ENCODE data around the gene SPCS2. TPM values are rescaled to one million over a fixed set of nuclear protein-coding genes. Genes with fewer than 3 reads are reported as not detected.

Gene SPCS2
- polyA plus RNA-seq (ENCODE audit: insufficient read length) = 94.6 TPM

GRCh38 chr11:74948898-74949752, at the start of gene SPCS2, which contains the start of gene XRRA1:
Gene SPCS2, plus strand, starts transcription at chr11:74949266. Its CDS starts 20 bp downstream, at chr11:74949286.
Gene XRRA1, minus strand, starts transcription at chr11:74949091. Its CDS starts 8,213 bp downstream, at chr11:74940878.
- peak; percentile 97 for DNase-seq (ENCODE audit: low read depth)

GRCh38 chr11:74902342-74902741, 46.7 kb upstream of the SPCS2 start:
- DNase-seq (ENCODE audit: low read depth) = no peak

DNA sequence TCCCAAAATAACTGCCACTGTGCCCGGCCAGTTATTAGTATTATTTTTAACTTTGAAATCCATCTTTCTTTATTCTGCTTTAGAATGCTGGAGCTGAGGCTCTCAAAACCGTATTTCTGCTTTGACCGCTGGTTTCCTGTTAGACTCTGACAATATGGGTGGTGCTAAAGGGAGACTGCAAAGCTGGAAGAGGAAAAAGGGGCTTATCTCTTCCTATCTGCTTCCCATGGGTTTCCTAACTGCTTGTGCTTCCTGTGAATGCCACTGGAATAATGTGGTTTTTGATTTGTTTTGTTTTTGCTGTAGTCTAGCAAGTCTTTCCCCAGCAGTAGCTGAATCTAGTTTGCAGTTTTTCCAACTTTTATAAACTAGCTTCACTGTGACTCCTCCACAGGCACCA, 43.7 kb upstream of the SPCS2 start:
- no peak for DNase-seq (ENCODE audit: low read depth)

DNA sequence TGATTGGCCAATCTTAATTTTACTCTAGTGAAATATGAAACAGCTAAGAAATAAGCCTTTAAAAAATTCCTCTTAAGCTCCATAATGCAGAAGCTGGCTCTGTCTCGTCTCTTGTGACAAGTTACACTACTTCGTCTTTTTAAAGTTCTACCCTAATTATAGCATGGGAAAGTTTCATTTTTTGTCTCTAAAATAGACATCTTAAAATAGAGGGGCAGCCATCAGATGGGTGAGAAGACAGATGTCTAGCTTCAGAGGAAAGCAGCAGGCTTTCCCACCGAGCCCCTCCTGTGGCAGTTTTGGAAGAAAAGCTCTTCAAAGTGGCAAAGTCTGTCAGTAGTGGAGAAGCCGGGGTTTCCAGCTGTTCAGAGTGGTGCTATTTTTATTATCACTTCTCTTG, 39.7 kb upstream of the SPCS2 start:
- DNase-seq (ENCODE audit: low read depth) = no peak

DNA sequence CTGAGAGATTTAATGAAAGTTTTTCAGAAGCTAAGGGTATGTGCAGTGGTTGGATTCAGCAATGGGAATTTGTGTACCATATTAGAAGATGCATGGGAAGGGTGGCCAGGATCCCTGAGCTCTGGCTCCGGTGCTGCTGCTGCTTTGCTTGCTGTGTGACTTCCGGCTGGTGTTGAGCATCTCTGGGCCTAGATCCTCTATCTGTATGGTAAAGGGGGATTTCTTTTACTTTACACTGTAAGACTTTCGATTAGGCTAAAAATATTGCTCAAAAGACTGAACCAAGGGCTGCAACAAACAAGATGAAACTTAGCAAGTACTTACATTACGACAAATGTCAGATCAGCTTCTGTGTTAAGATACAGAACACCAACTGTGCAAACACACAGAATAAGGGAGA, 39.3 kb upstream of the SPCS2 start:
- DNase-seq (ENCODE audit: low read depth) = no peak

- no peak for DNase-seq (ENCODE audit: low read depth)
Measured at GRCh38 chr11:74923125-74923524, 25.9 kb upstream of the SPCS2 start.

DNA sequence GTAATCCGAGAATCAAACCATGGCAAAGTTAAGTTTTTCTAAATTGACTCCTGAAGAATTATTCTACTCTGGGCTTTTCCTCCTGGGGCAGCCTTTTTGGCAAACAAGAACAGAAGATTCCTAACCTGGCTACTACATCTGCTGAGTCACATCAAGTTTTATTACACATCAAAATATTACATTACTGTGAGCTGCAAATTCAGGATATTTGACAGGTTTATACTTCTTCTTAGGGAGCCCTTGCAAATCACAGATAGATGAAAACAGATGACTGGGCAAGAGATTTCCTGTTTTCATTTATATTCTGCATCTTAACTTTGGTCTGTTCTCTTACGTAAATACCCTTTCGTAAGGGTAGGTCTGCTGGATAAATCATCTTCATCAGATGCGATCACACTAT, 23.8 kb upstream of the SPCS2 start:
- no peak for DNase-seq (ENCODE audit: low read depth)

GRCh38 chr11:74926304-74927030, 22.6 kb upstream of the SPCS2 start:
- no peak for DNase-seq (ENCODE audit: low read depth)

- DNase-seq (ENCODE audit: low read depth) = no peak
Measured at GRCh38 chr11:74927496-74927895, 21.6 kb upstream of the SPCS2 start.

- DNase-seq (ENCODE audit: low read depth) = peak; percentile 65
Measured at GRCh38 chr11:74929431-74930363, 19.4 kb upstream of the SPCS2 start.

GRCh38 chr11:74932169-74932568, 16.9 kb upstream of the SPCS2 start:
- DNase-seq (ENCODE audit: low read depth) = no peak

- DNase-seq (ENCODE audit: low read depth) = no peak
Measured at GRCh38 chr11:74932797-74933196, 16.3 kb upstream of the SPCS2 start.

DNA sequence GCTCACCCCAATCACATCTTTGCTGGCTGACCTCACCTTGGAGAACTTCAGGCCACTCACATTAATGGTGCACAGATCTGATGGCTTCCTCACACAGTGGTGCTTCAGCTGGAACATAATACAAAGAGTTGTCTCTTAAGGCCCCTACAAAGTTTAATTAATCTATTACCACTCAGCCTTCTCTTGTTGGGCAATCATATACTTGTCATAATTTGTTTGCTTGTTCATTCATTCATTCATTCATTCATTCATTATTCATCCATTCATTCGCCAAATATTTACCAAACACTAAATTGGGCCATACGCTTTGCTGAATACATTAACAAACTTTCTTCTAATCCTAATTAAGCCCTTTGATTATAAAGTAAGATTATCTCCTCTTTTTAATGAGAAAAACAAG, 15.3 kb upstream of the SPCS2 start:
- DNase-seq (ENCODE audit: low read depth) = no peak

DNA sequence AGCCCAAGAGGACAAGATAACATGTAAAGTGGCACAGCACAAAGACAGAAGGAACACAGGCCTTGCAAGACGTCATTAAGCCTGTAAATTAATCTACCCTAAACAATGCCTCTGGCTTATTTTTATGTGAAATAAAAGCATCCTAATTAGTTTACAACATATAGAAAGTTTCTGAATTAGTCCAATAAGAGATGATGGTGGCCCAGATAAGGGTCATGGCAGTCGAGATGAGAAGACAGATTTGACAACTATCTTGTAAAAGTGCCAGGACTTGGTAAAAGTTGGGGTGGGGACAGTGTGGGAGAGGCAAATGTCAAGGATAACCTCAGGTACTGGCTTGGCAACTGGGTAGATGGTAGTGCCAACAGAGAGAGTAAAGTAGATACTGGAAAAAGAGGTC, 13.8 kb upstream of the SPCS2 start:
- no peak for DNase-seq (ENCODE audit: low read depth)

- DNase-seq (ENCODE audit: low read depth) = no peak
Measured at GRCh38 chr11:74936087-74936486, 13.0 kb upstream of the SPCS2 start.

DNA sequence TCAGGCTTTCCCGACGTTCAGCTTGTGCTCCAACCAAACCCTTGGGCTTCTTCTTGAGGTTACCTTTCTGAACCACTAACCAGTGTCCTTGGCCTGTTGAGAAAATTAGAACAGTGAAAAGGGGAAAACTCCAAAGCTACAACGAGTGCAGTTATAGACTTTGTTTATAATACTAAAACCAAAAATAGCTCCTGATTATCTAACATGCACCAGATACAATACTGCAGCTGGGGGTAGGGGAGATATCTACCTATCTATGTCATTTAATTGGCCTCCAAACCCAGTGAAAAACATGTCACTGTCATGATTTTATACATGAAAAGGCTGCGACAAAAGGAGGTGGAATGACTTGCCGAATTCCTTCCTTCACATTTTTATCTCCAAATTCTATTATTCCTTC, 12.1 kb upstream of the SPCS2 start:
- no peak for DNase-seq (ENCODE audit: low read depth)

DNA sequence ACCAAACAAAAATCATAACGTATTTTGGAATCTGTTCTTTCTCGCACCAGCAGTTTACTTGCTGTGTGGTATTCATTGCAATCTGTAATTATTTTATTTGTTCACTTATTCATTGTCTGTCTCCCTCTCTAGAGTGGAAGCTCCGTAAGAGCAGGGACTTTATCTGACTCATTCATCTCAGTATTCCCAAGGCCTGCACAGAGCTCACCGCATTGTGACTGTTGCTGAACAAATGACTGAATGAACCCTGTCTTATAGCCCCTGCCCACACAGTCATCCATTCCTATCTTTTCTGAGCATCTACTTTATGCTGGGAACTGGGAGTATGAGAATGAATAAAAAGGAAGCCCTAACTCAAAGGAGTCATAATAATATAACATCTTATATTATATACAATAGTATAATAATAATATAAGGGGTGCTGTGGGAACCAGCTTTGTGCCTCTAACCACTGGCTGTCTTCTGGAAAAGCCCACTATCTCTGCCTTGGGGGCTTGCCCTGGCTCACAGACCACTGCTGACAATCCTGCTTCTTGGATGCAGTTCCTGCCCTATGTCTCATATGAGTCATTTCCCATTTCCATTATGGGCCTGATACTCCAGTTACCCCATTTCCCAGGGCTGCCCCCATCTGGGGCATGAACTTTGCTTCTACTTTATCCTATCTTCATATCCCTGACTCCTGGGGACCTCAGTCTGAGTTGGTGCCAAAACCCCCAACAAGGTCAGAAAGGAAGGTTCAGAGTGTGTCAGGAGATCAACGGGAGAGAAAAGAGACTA, 11.2 kb upstream of the SPCS2 start:
- DNase-seq (ENCODE audit: low read depth) = no peak

DNA sequence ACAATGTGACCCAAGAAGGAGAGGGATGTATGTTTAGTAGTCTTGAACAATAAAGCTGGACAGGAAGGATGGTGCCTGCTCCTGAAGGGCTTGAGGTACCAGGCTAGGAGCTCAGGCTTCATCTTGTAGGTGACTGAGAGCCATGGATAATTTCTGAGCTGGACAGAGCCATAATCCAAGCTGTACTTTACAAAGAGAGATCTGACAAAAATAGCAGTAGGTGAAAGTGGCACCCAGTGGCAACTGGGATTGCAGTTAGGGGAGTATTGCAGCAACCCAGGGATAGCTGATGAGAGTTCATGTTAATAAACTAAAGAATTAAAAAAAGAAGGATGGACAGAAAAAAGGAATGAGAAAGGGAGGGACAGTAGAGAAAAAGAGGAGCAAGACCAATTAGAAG, 7.6 kb upstream of the SPCS2 start:
- no peak for DNase-seq (ENCODE audit: low read depth)

GRCh38 chr11:74942073-74942759, 6.8 kb upstream of the SPCS2 start:
- no peak for DNase-seq (ENCODE audit: low read depth)

DNA sequence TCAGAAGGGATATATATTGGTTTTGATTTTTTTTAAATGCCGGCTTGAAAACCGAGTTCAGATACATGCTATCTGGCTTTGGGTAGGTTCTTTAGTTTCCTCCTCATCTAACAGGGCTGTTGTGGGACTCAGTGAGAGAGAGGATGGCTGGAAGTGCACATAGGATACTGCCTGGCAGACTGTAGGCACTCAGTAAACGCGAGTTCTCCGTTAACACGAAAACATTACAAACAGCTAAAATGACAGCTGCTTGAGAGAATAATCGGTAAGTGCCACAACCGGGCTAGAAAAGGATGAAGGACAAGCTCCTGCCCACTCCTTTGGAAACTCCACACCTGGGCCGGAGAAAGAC, 544 bp upstream of the SPCS2 start:
- peak; percentile 14 for DNase-seq (ENCODE audit: low read depth)

- DNase-seq (ENCODE audit: low read depth) = no peak
Measured at GRCh38 chr11:74949753-74950137, 679 bp downstream of the SPCS2 start.
